H9 (cell line): ENCODE measurements around the gene MYL6B. TPM values are rescaled to one million over a fixed set of nuclear protein-coding genes. Genes with fewer than 3 reads are reported as not detected.

Source experiments
- DNase-seq: peaks from one replicate; pipeline ENCODE4 v3.0.0-alpha.2; 2017
- H2AFZ ChIP-seq: one replicate; pipeline ENCODE4 v1.6.1; 2013; ENCODE audit warnings: mild to moderate bottlenecking, low read length, control low read depth, moderate library complexity
- H2AK5ac ChIP-seq: 2 replicates; pipeline ENCODE4 v1.6.1; 2013; ENCODE audit warnings: low read length, control low read depth, mixed read lengths; ENCODE audit not compliant: insufficient read length
- H2BK120ac ChIP-seq: one replicate; pipeline ENCODE4 v1.6.1; 2013; ENCODE audit warnings: low read depth, mild to moderate bottlenecking, low read length, control low read depth, inconsistent platforms; ENCODE audit not compliant: poor library complexity, severe bottlenecking
- H2BK12ac ChIP-seq: 2 replicates; pipeline ENCODE4 v1.6.1; 2013; ENCODE audit warnings: low read length, control low read depth, mixed read lengths, low read depth; ENCODE audit not compliant: insufficient read length
- H2BK15ac ChIP-seq: 2 replicates; pipeline ENCODE4 v1.6.1; 2013; ENCODE audit warnings: low read depth, low read length, control low read depth
- H2BK20ac ChIP-seq: one replicate; pipeline ENCODE4 v1.6.1; 2013; ENCODE audit warnings: low read depth, mild to moderate bottlenecking, low read length, control low read depth, inconsistent platforms; ENCODE audit not compliant: poor library complexity, severe bottlenecking
- H2BK5ac ChIP-seq: 2 replicates; pipeline ENCODE4 v1.6.1; 2013; ENCODE audit warnings: low read length, control low read depth, mixed read lengths; ENCODE audit not compliant: insufficient read length
- H3K14ac ChIP-seq: 2 replicates; pipeline ENCODE4 v1.6.1; 2013; ENCODE audit warnings: low read length, control low read depth; ENCODE audit not compliant: insufficient read depth
- H3K18ac ChIP-seq: 2 replicates; pipeline ENCODE4 v1.6.1; 2013; ENCODE audit warnings: low read depth, mild to moderate bottlenecking, mixed read lengths, low read length, control low read depth; ENCODE audit not compliant: insufficient read length
- H3K23ac ChIP-seq: 2 replicates; pipeline ENCODE4 v1.6.1; 2013; ENCODE audit warnings: low read length, control low read depth, mixed read lengths, low read depth; ENCODE audit not compliant: insufficient read length
- H3K23me2 ChIP-seq: 2 replicates; pipeline ENCODE4 v1.6.1; 2013; ENCODE audit warnings: low read depth, mild to moderate bottlenecking, mixed read lengths, low read length, control low read depth; ENCODE audit not compliant: insufficient read length, poor library complexity, severe bottlenecking
- H3K27ac ChIP-seq: 2 replicates; pipeline ENCODE4 v1.5.1; 2013; ENCODE audit warnings: low read length, control low read depth, mixed read lengths, low read depth; ENCODE audit not compliant: insufficient read length
- H3K27me3 ChIP-seq: 2 replicates; pipeline ENCODE4 v1.6.1; 2013; ENCODE audit warnings: low read length, control low read depth, inconsistent platforms; ENCODE audit not compliant: insufficient read depth
- H3K4ac ChIP-seq: 2 replicates; pipeline ENCODE4 v1.6.1; 2013; ENCODE audit warnings: low read depth, mild to moderate bottlenecking, control low read depth, inconsistent platforms, low read length, moderate library complexity
- H3K4me1 ChIP-seq: 2 replicates; pipeline ENCODE4 v1.6.1; 2013; ENCODE audit warnings: low read length, control low read depth, inconsistent platforms; ENCODE audit not compliant: insufficient read depth
- H3K4me2 ChIP-seq: 2 replicates; pipeline ENCODE4 v1.6.1; 2013; ENCODE audit warnings: low read length, control low read depth, mixed read lengths; ENCODE audit not compliant: insufficient read length, insufficient read depth
- H3K56ac ChIP-seq: 2 replicates; pipeline ENCODE4 v1.6.1; 2013; ENCODE audit warnings: low read depth, mild to moderate bottlenecking, mixed read lengths, low read length, control low read depth; ENCODE audit not compliant: insufficient read length
- H3K79me1 ChIP-seq: 2 replicates; pipeline ENCODE4 v1.6.1; 2013; ENCODE audit warnings: low read depth, mild to moderate bottlenecking, moderate library complexity, low read length, control low read depth, inconsistent platforms; ENCODE audit not compliant: insufficient read depth, poor library complexity, severe bottlenecking
- H3K79me2 ChIP-seq: 2 replicates; pipeline ENCODE4 v1.6.1; 2013; ENCODE audit warnings: low read length, control low read depth, inconsistent platforms; ENCODE audit not compliant: insufficient read depth
- H3K9ac ChIP-seq: 2 replicates; pipeline ENCODE4 v1.6.1; 2013; ENCODE audit warnings: low read length, control low read depth, mixed read lengths; ENCODE audit not compliant: insufficient read length; ENCODE audit errors: extremely low read depth
- H3K9me3 ChIP-seq: one replicate; pipeline ENCODE4 v1.6.1; 2013; ENCODE audit warnings: low read depth, low read length, inconsistent platforms; ENCODE audit not compliant: control insufficient read depth
- H3T11ph ChIP-seq: one replicate; pipeline ENCODE4 v1.6.1; 2013; ENCODE audit warnings: mild to moderate bottlenecking, low read length, control low read depth, inconsistent platforms
- H4K20me1 ChIP-seq: one replicate; pipeline ENCODE4 v1.6.1; 2013; ENCODE audit not compliant: control insufficient read depth, insufficient read length, insufficient read depth
- H4K5ac ChIP-seq: 2 replicates; pipeline ENCODE4 v1.6.1; 2013; ENCODE audit warnings: low read depth, mild to moderate bottlenecking, mixed read lengths, low read length, control low read depth; ENCODE audit not compliant: insufficient read length
- H4K8ac ChIP-seq: replicated peaks from 2 replicates; pipeline ENCODE4 v1.6.1; 2013; ENCODE audit warnings: low read length, control low read depth, mixed read lengths, low read depth; ENCODE audit not compliant: insufficient read length
- H4K91ac ChIP-seq: 2 replicates; pipeline ENCODE4 v1.6.1; 2013; ENCODE audit warnings: low read depth, mild to moderate bottlenecking, moderate library complexity, mixed read lengths, low read length, control low read depth; ENCODE audit not compliant: insufficient read length
- H3K27ac Mint-ChIP-seq, 3 experiments: 2 replicates in 2 of 3; 3 replicates in 1 of 3; pipeline ENCODE4 v1.8.0; 2020 to 2021; ENCODE audit warnings: mixed read lengths in 3 of 3, mild to moderate bottlenecking in 1 of 3, moderate library complexity in 1 of 3
- H3K27me3 Mint-ChIP-seq: 2 replicates; pipeline ENCODE4 v1.8.0; 2021; ENCODE audit warnings: low read depth, mild to moderate bottlenecking, moderate library complexity, mixed read lengths
- H3K36me3 Mint-ChIP-seq, 3 experiments: 2 replicates in 2 of 3; 3 replicates in 1 of 3; pipeline ENCODE4 v1.8.0; 2020 to 2021; ENCODE audit warnings: low read depth in 3 of 3, mixed read lengths in 3 of 3; ENCODE audit not compliant: insufficient read depth in 1 of 3
- H3K4me1 Mint-ChIP-seq, 2 experiments: 2 replicates each; pipeline ENCODE4 v1.8.0; 2020; ENCODE audit warnings: mixed read lengths in 2 of 2
- H3K4me3 Mint-ChIP-seq, 2 experiments: 2 replicates in 1 of 2; 3 replicates in 1 of 2; pipeline ENCODE4 v1.8.0; 2020 to 2021; ENCODE audit warnings: mild to moderate bottlenecking in 2 of 2, mixed read lengths in 2 of 2, moderate library complexity in 1 of 2
- H3K9me3 Mint-ChIP-seq, 2 experiments: 2 replicates in 1 of 2; 3 replicates in 1 of 2; pipeline ENCODE4 v1.8.0; 2020; ENCODE audit warnings: mild to moderate bottlenecking in 2 of 2, mixed read lengths in 2 of 2, moderate library complexity in 1 of 2
- WGBS: extraction: QIAGEN DNeasy Blood & Tissue Kit; methylation state at CpG from one replicate; pipeline ENCODE4 v1.1.7; 2013; ENCODE audit warnings: missing lambda C conversion rate, low lambda C conversion rate, mixed read lengths; ENCODE audit not compliant: insufficient read length; ENCODE audit errors: extremely low coverage; 5-methylcytosine and 5-hydroxymethylcytosine counted together
- total RNA-seq: library from RNA; stranded (reverse); gene quantifications from 2 replicates; pipeline ENCODE4 v1.2.1, GENCODE V29; 2021
- TF ChIP-seq, protein P1 (sequence below): fragments of 200-600 bp; sonication (generic); conservative IDR thresholded peaks from 3 replicates; pipeline ENCODE4 v1.8.0; 2021; ENCODE audit warnings: antibody characterized with exemption, mild to moderate bottlenecking

The MYL6B gene
- total RNA-seq, 1 experiment from 2014 or later, result 165 TPM

DNA sequence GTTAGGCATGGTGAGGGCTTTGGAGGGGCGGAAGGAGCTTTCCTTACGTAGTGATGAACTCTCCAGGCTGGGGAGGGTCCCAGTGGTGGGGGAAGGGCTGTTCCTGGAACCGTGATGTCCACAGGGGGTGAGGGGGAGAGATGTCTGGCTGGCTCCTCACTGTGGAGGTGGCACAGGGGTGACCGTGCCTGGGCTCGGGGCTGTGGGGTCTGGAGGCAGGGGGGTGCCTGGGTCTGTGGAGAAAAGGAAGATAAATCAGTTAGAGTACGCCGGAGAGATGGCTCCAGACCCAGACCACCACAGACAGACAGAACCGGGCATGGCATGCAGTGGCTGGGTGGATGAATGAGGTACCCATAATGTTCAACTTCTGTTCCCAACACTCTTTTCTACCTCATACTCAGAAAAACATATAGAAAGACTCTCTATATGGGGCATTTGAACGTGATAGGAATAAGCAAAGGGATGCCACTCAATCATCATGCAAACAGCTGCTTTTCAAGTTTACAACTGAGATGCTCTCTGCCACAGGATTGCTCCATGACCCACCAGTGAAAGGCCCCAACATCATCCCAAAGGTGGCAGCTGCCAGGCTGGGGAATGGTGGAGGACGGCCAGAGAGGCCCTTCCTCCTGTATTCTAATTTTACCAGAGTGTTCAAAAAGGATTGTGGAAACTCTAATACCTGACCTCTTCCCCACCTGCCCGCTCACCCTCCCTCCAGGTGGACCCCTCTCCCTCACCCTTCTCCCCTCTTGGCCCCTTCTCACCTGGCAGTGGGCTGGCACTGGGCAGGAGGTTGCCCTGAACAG lies 11.4 kb downstream of the MYL6B start:
- WGBS, result no CpG with 5 or more reads among the region's 11 CpGs

More for the DNA sequence above, 11.4 kb downstream of the MYL6B start:
- TF ChIP-seq, protein P1, sequence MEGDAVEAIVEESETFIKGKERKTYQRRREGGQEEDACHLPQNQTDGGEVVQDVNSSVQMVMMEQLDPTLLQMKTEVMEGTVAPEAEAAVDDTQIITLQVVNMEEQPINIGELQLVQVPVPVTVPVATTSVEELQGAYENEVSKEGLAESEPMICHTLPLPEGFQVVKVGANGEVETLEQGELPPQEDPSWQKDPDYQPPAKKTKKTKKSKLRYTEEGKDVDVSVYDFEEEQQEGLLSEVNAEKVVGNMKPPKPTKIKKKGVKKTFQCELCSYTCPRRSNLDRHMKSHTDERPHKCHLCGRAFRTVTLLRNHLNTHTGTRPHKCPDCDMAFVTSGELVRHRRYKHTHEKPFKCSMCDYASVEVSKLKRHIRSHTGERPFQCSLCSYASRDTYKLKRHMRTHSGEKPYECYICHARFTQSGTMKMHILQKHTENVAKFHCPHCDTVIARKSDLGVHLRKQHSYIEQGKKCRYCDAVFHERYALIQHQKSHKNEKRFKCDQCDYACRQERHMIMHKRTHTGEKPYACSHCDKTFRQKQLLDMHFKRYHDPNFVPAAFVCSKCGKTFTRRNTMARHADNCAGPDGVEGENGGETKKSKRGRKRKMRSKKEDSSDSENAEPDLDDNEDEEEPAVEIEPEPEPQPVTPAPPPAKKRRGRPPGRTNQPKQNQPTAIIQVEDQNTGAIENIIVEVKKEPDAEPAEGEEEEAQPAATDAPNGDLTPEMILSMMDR, result no peak
- Histone ChIP-seq H3K79me2 (peaks cover 2% of the 10 kb centered on the region; the same call in 1 of the 2 replicates), H2BK20ac (no peak overlapping the region), H3K9ac (no peak overlapping the region), H3K23me2 (peaks cover 8% of the 10 kb centered on the region), H2BK5ac (no peak overlapping the region), H3K4me1 (peaks cover 5% of the 10 kb centered on the region; the same call in 1 of the 2 replicates), H4K91ac (no peak overlapping the region), H3K27me3 (no peaks in the 10 kb centered on the region), H4K20me1 (no peaks in the 10 kb centered on the region), H2AK5ac (no peak overlapping the region), H3K56ac (no peak overlapping the region), H3K4ac (no peak overlapping the region), H3K23ac (no peak overlapping the region), H4K8ac (no peak overlapping the region), H2BK15ac (no peak overlapping the region), H3K27ac (no peak overlapping the region), H3K18ac (no peak overlapping the region), H3K14ac (no peak overlapping the region), H3T11ph (no peak overlapping the region), H3K79me1 (peaks cover 2% of the 10 kb centered on the region), H2BK12ac (no peak overlapping the region), H2AFZ (no peak overlapping the region), H3K4me2 (no peak overlapping the region), H2BK120ac (no peak overlapping the region), H3K9me3 (no peaks in the 10 kb centered on the region), H4K5ac (no peak overlapping the region)
- Mint-ChIP-seq H3K36me3 (peaks cover 70 to 93% (median 91%) of the 10 kb centered on the region in 3 experiments), H3K27me3 (peaks cover 8% of the 10 kb centered on the region), H3K4me1 (peaks cover 42 to 52% of the 10 kb centered on the region in 2 experiments), H3K27ac (peak overlapping the region; percentile 24 to 92 (median 79); a peak in 4 of 7 replicates), H3K9me3 (peaks cover 0 to 3% of the 10 kb centered on the region in 2 experiments; a peak in 2 of 5 replicates), H3K4me3 (peak overlapping the region; percentile 22 to 34; a peak in 3 of 5 replicates)
- DNase-seq, result no peak
